Upper lobe of left lung (tissue), 6 donors: ENCODE measurements around the gene MATK. TPM values are rescaled to one million over a fixed set of nuclear protein-coding genes. Genes with fewer than 3 reads are reported as not detected.
"Not testable (repeated sequence)": the region's sequence is repeated elsewhere in the genome, so short reads cannot be mapped to it uniquely, and the experiment has no call there.

ENCODE experiments used
- ATAC-seq, 2 donors: fragments of 200-7000 bp; cut with Tn5 transposase; one replicate each; pipeline ENCODE4 v1.9.1; 2022; ENCODE audit warnings: mild to moderate bottlenecking in 2 of 2, moderate library complexity in 2 of 2; ENCODE audit not compliant: low FRiP score in 2 of 2
- DNase-seq, 2 donors: peaks; one replicate each; pipeline ENCODE4 v3.0.0-alpha.2; 2019 to 2020
- H3K27ac ChIP-seq, 4 donors: fragments of 200-600 bp; sonication (generic); one replicate each; pipeline ENCODE4 v1.5.1; 2016 to 2019
- H3K27me3 ChIP-seq, 4 donors: fragments of 200-600 bp; sonication (generic); one replicate each; pipeline ENCODE4 v1.5.1; 2017 to 2019
- H3K36me3 ChIP-seq, 4 donors: fragments of 200-600 bp; sonication (generic); one replicate each; pipeline ENCODE4 v1.5.1; 2016 to 2019
- H3K4me1 ChIP-seq, 4 donors: fragments of 200-600 bp; sonication (generic); one replicate each; pipeline ENCODE4 v1.5.1; 2018 to 2019
- H3K4me3 ChIP-seq, 4 donors: fragments of 200-600 bp; sonication (generic); one replicate each; pipeline ENCODE4 v1.5.1; 2017 to 2019; ENCODE audit warnings: mild to moderate bottlenecking in 2 of 4, moderate library complexity in 1 of 4
- H3K9me3 ChIP-seq, 4 donors: fragments of 200-600 bp; sonication (generic); one replicate each; pipeline ENCODE4 v1.5.1; 2018 to 2019
- CTCF ChIP-seq, 6 experiments: fragments of 450-650 bp in 4 of 6; fragments of 200-600 bp in 2 of 6; sonication (generic) in 2 of 6; IDR thresholded peaks; one replicate each; pipeline ENCODE4 v1.5.1; 2016 to 2019; ENCODE audit warnings: antibody characterized with exemption in 6 of 6
- EP300 ChIP-seq, 4 donors: sonication (generic); formaldehyde crosslinking; IDR thresholded peaks; one replicate each; pipeline ENCODE4 v1.5.1; 2017; ENCODE audit warnings: antibody characterized with exemption in 4 of 4, control low read depth in 2 of 4
- POLR2A ChIP-seq, 4 donors: fragments of 450-650 bp; IDR thresholded peaks; one replicate each; pipeline ENCODE4 v1.5.1; 2016 to 2017; ENCODE audit warnings: antibody characterized with exemption in 4 of 4, mild to moderate bottlenecking in 2 of 4
- POLR2AphosphoS5 ChIP-seq, 2 donors: sonication (generic); formaldehyde crosslinking; IDR thresholded peaks; one replicate each; pipeline ENCODE4 v1.5.1; 2017; ENCODE audit warnings: antibody characterized with exemption in 2 of 2
- WGBS, 2 donors: methylation state at CpG; one replicate each; pipeline ENCODE4 v1.1.5; 2017 to 2018; 5-methylcytosine and 5-hydroxymethylcytosine counted together
- total RNA-seq, 6 donors: library from RNA; depleted of rRNA in 4 of 6; stranded (reverse); fragments of >200 nt in 4 of 6; gene quantifications; one replicate each; pipeline versions ENCODE4 v1.1.0 to v1.2.1, GENCODE V29; 2016 to 2021
- donor health status: DM: no; HTN: no; CAD: no; lungs with moderate emphysema.
- donor health status: DM: no; HTN: yes; CAD: no; lungs with severe emphysema.

The MATK gene
- total RNA-seq, 6 donors from 2014 or later, result 9.6 to 20.1 (median 13.1) TPM

GRCh38 chr19:3761382-3762129 lies 24.6 kb downstream of the MATK start, which contains the start of gene APBA3:
Gene APBA3 (minus strand): TSS chr19:3761692. CDS start chr19:3760264, 1,428 bp downstream.
- peak; percentile 76 to 86 for ATAC-seq
- H3K4me1 ChIP-seq, result peaks cover 34 to 43% (median 38%) of the 10 kb centered on the region in 4 donors

DNA sequence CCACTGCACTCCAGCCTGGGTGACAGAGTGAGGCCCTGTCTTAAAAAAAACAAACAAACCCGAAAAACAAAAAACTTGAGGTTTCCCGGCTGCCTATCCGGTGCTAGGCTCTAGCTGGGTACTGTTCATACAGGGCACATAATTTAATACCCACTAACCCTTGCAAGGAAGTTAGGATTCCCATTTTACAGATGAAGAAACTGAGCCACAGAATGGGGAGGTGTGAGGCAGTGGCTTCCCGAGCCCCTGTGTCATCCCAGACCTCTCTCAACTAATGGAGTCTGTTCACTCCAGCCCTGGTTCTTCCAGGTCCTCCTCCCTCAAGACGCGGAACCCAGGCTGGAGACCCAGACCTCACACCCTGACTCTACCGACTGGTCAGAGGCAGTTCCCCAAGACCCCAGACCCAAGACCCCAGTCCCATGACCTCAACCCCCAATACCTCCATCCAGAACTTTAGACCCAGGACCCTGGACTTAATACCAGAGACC lies 25.3 kb downstream of the MATK start:
- WGBS, 2 donors, result 20 to 28% methylated on average over 7 of the region's 7 CpGs
- ATAC-seq, result no peak
- Histone ChIP-seq H3K9me3 (no peaks in the 10 kb centered on the region), H3K36me3 (peaks cover 0 to 40% (median 24%) of the 10 kb centered on the region in 4 donors), H3K4me3 (peak overlapping the region; percentile 80 to 97 (median 84)), H3K27me3 (no peaks in the 10 kb centered on the region), H3K4me1 (peaks cover 34 to 43% (median 38%) of the 10 kb centered on the region in 4 donors), H3K27ac (peak overlapping the region; percentile 83 to 99 (median 94))
- TF ChIP-seq POLR2AphosphoS5 (IDR thresholded peaks at IDR 0.05), result no peak
- TF ChIP-seq POLR2A (IDR thresholded peaks at IDR 0.05), result no peak
- TF ChIP-seq CTCF (IDR thresholded peaks at IDR 0.05), result no peak
- TF ChIP-seq EP300 (IDR thresholded peaks at IDR 0.05), result no peak
- DNase-seq, result no peak

More at GRCh38 chr19:3761382-3762129, 24.6 kb downstream of the MATK start, which contains the start of gene APBA3:
- TF ChIP-seq EP300 (IDR thresholded peaks at IDR 0.05) (no peak), POLR2AphosphoS5 (IDR thresholded peaks at IDR 0.05) (peak; percentile 77 to 96), CTCF (IDR thresholded peaks at IDR 0.05) (peak; percentile 63 to 91 (median 78)), POLR2A (IDR thresholded peaks at IDR 0.05) (peak in 2 of 4 donors; percentile 80 to 88)
- peak; percentile 95 to 98 for DNase-seq
- H3K27me3 ChIP-seq, result no peaks in the 10 kb centered on the region
- H3K4me3 ChIP-seq, result peak within 1 kb of the TSS; percentile 80 to 97 (median 84)
- 5 to 14% methylated on average over 12 to 23 of the region's 45 CpGs for WGBS, 2 donors
- H3K27ac ChIP-seq, result peak within 1 kb of the TSS; percentile 91 to 99 (median 98)
- H3K36me3 ChIP-seq, result peaks cover under 1 to 46% (median 30%) of the 10 kb centered on the region in 4 donors
- H3K9me3 ChIP-seq, result no peaks in the 10 kb centered on the region

- no peak overlapping the region for H3K4me3 ChIP-seq
- 91 to 95% methylated on average over 8 to 17 of the region's 19 CpGs for WGBS, 2 donors
- H3K27me3 ChIP-seq, result no peaks in the 10 kb centered on the region
- H3K27ac ChIP-seq, result no peak overlapping the region
- DNase-seq (peak in 1 of 2 donors; percentile 64), ATAC-seq (no peak)
- TF ChIP-seq CTCF (IDR thresholded peaks at IDR 0.05) (no peak), POLR2AphosphoS5 (IDR thresholded peaks at IDR 0.05) (no peak), EP300 (IDR thresholded peaks at IDR 0.05) (no peak), POLR2A (IDR thresholded peaks at IDR 0.05) (no peak)
- peaks cover 34 to 43% (median 38%) of the 10 kb centered on the region in 4 donors for H3K4me1 ChIP-seq
- H3K36me3 ChIP-seq, result peaks cover 0 to 29% (median 16%) of the 10 kb centered on the region in 4 donors
- H3K9me3 ChIP-seq, result no peaks in the 10 kb centered on the region
Observed at GRCh38 chr19:3759482-3760254, 26.5 kb downstream of the MATK start.

DNA sequence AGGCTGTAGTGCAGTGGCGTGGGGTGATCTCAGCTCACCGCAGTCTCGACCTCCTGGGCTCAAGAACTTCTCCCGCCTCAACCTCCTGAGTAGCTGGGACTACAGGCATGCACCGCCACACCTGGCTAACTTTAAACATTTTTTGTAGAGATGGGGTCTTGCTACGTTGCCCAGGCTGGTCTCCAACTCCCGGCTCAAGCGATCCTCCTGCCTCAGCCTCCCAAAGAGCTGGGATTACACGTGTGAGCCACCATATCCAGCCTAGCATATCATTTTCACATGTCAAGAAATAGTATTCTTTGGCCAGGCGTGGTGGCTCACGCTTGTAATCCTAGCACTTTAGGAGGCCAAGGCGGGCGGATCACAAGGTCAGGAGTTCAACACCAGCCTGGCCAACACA lies 27.9 kb downstream of the MATK start:
- H3K27ac ChIP-seq, H3K9me3 ChIP-seq, ATAC-seq, H3K4me3 ChIP-seq, H3K27me3 ChIP-seq, DNase-seq: not testable (repeated sequence)
- 95 to 96% methylated on average over 11 to 13 of the region's 13 CpGs for WGBS, 2 donors
- peaks cover 25 to 33% (median 32%) of the 10 kb centered on the region in 4 donors for H3K4me1 ChIP-seq
- peaks cover 0 to 41% (median 24%) of the 10 kb centered on the region in 4 donors for H3K36me3 ChIP-seq

DNA sequence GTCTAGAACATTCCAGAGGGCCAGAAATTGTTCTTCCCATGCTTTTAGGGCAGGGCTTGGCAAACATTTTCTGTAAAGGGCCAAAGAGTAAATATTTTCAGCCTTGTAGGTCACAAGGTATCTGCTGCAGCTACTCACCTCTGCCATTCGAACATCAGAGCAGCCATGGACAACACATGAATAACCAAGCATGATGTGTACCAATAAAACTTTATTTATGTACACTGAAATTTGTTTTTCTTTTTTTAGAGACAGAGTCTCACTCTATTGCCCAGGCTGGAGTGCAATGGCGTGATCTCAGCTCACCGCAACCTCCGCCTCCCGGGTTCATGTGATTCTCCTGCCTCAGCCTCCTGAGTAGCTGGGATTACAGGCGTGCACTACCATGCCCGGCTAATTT lies 28.5 kb downstream of the MATK start:
- DNase-seq, H3K4me3 ChIP-seq, H3K9me3 ChIP-seq, H3K27me3 ChIP-seq, ATAC-seq, H3K27ac ChIP-seq: not testable (repeated sequence)
- H3K36me3 ChIP-seq, result peaks cover 0 to 47% (median 30%) of the 10 kb centered on the region in 4 donors
- 97 to 98% methylated on average over 7 of the region's 7 CpGs for WGBS, 2 donors
- H3K4me1 ChIP-seq, result peaks cover 22 to 30% (median 28%) of the 10 kb centered on the region in 4 donors
